ENCODE data around the gene LRRC7.
"Not testable (repeated sequence)": the region's sequence is repeated elsewhere in the genome, so short reads cannot be mapped to it uniquely, and the experiment has no call there.

The LRRC7 gene

GRCh38 chr1:70044832-70045231 lies 477.1 kb downstream of the LRRC7 start:
- no peaks in the 10 kb centered on the region for H3K27me3 Mint-ChIP-seq (ENCODE audit: low read depth)
- no peaks in the 10 kb centered on the region for H3K36me3 Mint-ChIP-seq (ENCODE audit: low read depth)
- H3K9me3 Mint-ChIP-seq = no peaks in the 10 kb centered on the region
- no peak overlapping the region for H3K4me3 Mint-ChIP-seq
- H3K4me1 Mint-ChIP-seq = peaks cover 18% of the 10 kb centered on the region
- TF ChIP-seq, protein P1, sequence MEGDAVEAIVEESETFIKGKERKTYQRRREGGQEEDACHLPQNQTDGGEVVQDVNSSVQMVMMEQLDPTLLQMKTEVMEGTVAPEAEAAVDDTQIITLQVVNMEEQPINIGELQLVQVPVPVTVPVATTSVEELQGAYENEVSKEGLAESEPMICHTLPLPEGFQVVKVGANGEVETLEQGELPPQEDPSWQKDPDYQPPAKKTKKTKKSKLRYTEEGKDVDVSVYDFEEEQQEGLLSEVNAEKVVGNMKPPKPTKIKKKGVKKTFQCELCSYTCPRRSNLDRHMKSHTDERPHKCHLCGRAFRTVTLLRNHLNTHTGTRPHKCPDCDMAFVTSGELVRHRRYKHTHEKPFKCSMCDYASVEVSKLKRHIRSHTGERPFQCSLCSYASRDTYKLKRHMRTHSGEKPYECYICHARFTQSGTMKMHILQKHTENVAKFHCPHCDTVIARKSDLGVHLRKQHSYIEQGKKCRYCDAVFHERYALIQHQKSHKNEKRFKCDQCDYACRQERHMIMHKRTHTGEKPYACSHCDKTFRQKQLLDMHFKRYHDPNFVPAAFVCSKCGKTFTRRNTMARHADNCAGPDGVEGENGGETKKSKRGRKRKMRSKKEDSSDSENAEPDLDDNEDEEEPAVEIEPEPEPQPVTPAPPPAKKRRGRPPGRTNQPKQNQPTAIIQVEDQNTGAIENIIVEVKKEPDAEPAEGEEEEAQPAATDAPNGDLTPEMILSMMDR (IDR thresholded peaks at IDR 0.05; ENCODE audit: unreplicated experiment in 3 of 3) = no peak
- no peak overlapping the region for H3K27ac Mint-ChIP-seq

DNA sequence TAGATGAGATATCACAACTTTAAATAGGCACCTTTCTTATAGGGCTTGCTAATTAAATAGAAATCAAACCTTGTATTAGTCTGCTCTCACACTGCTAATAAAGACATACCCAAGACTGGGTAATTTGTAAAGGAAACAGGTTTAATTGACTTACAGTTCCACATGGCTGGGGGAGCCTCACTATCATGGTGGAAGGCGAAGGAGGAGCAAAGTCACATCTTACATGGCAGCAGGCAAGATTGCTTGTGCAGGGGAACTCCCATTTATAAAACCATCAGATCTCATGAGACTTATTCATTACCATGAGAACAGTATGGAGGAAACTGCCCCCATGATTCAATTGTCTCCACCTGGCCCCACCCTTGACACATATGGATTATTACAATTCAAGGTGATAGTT lies 477.9 kb downstream of the LRRC7 start:
- not testable (repeated sequence) for H3K9me3 Mint-ChIP-seq; H3K27ac Mint-ChIP-seq; H3K36me3 Mint-ChIP-seq (ENCODE audit: low read depth); H3K27me3 Mint-ChIP-seq (ENCODE audit: low read depth); H3K4me3 Mint-ChIP-seq
- H3K4me1 Mint-ChIP-seq = peaks cover 18% of the 10 kb centered on the region

- TF ChIP-seq, protein P1 (IDR thresholded peaks at IDR 0.05; ENCODE audit: unreplicated experiment in 3 of 3) = no peak
- Mint-ChIP-seq H3K27ac (no peak overlapping the region), H3K9me3 (no peaks in the 10 kb centered on the region), H3K4me1 (peaks cover 4% of the 10 kb centered on the region), H3K27me3 (ENCODE audit: low read depth) (no peaks in the 10 kb centered on the region), H3K4me3 (no peak overlapping the region), H3K36me3 (ENCODE audit: low read depth) (no peaks in the 10 kb centered on the region)
These were observed 480.8 kb downstream of the LRRC7 start for GRCh38 chr1:70048336-70049094.

DNA sequence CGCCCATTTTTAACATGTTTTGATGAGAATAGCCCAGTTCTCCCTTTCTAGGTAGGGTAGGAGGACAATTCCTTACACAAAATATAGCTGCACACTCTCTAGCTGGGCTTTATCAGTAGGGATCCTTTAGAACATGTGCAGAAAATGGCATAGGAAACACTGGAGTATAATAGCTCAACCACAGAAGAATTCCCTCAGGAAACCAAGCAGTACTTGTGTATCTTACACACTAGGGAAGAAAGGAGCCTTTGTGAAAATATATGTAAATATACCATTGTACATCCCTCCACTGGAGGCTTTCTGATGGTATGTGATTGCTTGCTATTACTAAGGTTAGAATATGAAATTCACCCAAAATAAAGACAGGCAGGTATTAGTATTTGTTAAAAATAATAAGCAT lies 484.2 kb downstream of the LRRC7 start:
- H3K27ac Mint-ChIP-seq = no peak overlapping the region
- H3K36me3 Mint-ChIP-seq (ENCODE audit: low read depth) = no peaks in the 10 kb centered on the region
- peaks cover 5% of the 10 kb centered on the region for H3K27me3 Mint-ChIP-seq (ENCODE audit: low read depth)
- TF ChIP-seq, protein P1 (IDR thresholded peaks at IDR 0.05; ENCODE audit: unreplicated experiment in 3 of 3) = no peak
- H3K9me3 Mint-ChIP-seq = no peaks in the 10 kb centered on the region
- no peaks in the 10 kb centered on the region for H3K4me1 Mint-ChIP-seq
- H3K4me3 Mint-ChIP-seq = no peak overlapping the region

GRCh38 chr1:70057500-70057899 lies 489.8 kb downstream of the LRRC7 start:
- TF ChIP-seq, protein P1 (IDR thresholded peaks at IDR 0.05; ENCODE audit: unreplicated experiment in 3 of 3) = no peak
- peaks cover 5% of the 10 kb centered on the region for H3K27me3 Mint-ChIP-seq (ENCODE audit: low read depth)
- H3K36me3 Mint-ChIP-seq (ENCODE audit: low read depth) = no peaks in the 10 kb centered on the region
- no peak overlapping the region for H3K27ac Mint-ChIP-seq
- no peak overlapping the region for H3K4me3 Mint-ChIP-seq
- no peaks in the 10 kb centered on the region for H3K9me3 Mint-ChIP-seq
- peaks cover 6% of the 10 kb centered on the region for H3K4me1 Mint-ChIP-seq

DNA sequence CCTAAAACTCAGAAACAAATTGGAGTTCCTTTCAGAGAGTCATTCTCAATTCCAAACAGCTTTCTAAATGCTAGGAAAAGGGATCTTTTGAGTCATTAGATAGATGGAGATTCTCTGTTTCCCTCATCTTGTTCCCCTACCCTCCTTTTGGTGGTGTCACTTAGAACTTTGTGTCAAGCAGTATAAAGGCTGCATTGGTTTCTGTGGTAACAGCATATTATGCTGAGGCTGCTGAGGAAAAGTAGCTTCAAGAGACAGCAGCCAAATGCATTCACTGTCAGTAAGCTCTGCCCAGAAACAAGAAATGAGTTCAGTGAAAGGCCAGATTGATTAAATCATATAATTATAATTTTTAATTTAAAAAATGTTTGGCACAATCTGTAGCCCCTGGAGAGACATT lies 493.5 kb downstream of the LRRC7 start:
- TF ChIP-seq, protein P1 (IDR thresholded peaks at IDR 0.05; ENCODE audit: unreplicated experiment in 3 of 3) = no peak
- H3K27me3 Mint-ChIP-seq (ENCODE audit: low read depth) = no peaks in the 10 kb centered on the region
- no peaks in the 10 kb centered on the region for H3K9me3 Mint-ChIP-seq
- H3K36me3 Mint-ChIP-seq (ENCODE audit: low read depth) = no peaks in the 10 kb centered on the region
- H3K27ac Mint-ChIP-seq = peak overlapping the region in 1 of 3 experiments; percentile 60
- H3K4me1 Mint-ChIP-seq = peaks cover 6% of the 10 kb centered on the region
- no peak overlapping the region for H3K4me3 Mint-ChIP-seq
